ENCODE data around the gene RNF212B. TPM values are rescaled to one million over a fixed set of nuclear protein-coding genes. Genes with fewer than 3 reads are reported as not detected.

Gene RNF212B
- total and polyA plus RNA-seq, 4 donors, result 0.06 to 0.51 (median 0.17) TPM; not detected in 1

- no peaks in the 10 kb centered on the region for H3K27me3 ChIP-seq (ENCODE audit: control insufficient read depth in 4 of 4, insufficient read depth in 4 of 4, low read length in 3 of 4)
- H3K4me3 ChIP-seq (ENCODE audit: low read depth in 1 of 3, low read length in 3 of 3), result no peak overlapping the region
- TF ChIP-seq FOXA1 (IDR thresholded peaks at IDR 0.05) (no peak), CTCF (IDR thresholded peaks at IDR 0.05; ENCODE audit: low read depth, low read length, missing input control) (no peak), ATF3 (IDR thresholded peaks at IDR 0.05) (no peak), JUND (IDR thresholded peaks at IDR 0.05) (no peak), RXRA (IDR thresholded peaks at IDR 0.05) (no peak), HNF4G (IDR thresholded peaks at IDR 0.05) (no peak), ZBTB33 (IDR thresholded peaks at IDR 0.05) (no peak), NR2F2 (IDR thresholded peaks at IDR 0.05) (no peak), REST (IDR thresholded peaks at IDR 0.05) (no peak), GABPA (IDR thresholded peaks at IDR 0.05 in 1 of 2, conservative IDR thresholded peaks at IDR 0.05 in 1 of 2) (no peak), EGR1 (IDR thresholded peaks at IDR 0.05; ENCODE audit: low read depth in 2 of 2) (no peak), MAX (IDR thresholded peaks at IDR 0.05) (no peak), HNF4A (conservative IDR thresholded peaks at IDR 0.05) (no peak), SP1 (IDR thresholded peaks at IDR 0.05) (no peak), TAF1 (conservative IDR thresholded peaks at IDR 0.05) (no peak), FOXA2 (IDR thresholded peaks at IDR 0.05) (no peak), RAD21 (IDR thresholded peaks at IDR 0.05) (no peak)
- H3K9me3 ChIP-seq (ENCODE audit: control insufficient read depth in 4 of 4, low read length in 3 of 4), result no peaks in the 10 kb centered on the region
- DNase-seq (ENCODE audit: low spot score), result no peak
- H3K4me1 ChIP-seq (ENCODE audit: control insufficient read depth in 4 of 4, insufficient read depth in 4 of 4, low read length in 3 of 4), result peaks cover 15 to 37% (median 23%) of the 10 kb centered on the region in 4 donors
- H3K36me3 ChIP-seq (ENCODE audit: control insufficient read depth in 4 of 4, insufficient read depth in 3 of 4, low read depth in 1 of 4, low read length in 3 of 4), result peaks cover 0 to 14% (median 6%) of the 10 kb centered on the region in 4 donors
- WGBS, result 87% methylated on average over 1 of the region's 1 CpG
- H3K9ac ChIP-seq (ENCODE audit: low read depth in 1 of 2, low read length in 2 of 2), result no peak overlapping the region
- H3K27ac ChIP-seq (ENCODE audit: low read depth in 1 of 2, low read length in 2 of 2), result no peak overlapping the region
Measured at GRCh38 chr14:23310546-23310945, 72.8 kb downstream of the RNF212B start.
